CD14-positive monocyte (primary cell): Measurements from ENCODE around the gene ZNF790. TPM values are rescaled to one million over a fixed set of nuclear protein-coding genes. Genes with fewer than 3 reads are reported as not detected.
A peak's percentile ranks its signal among the peaks of the same experiment; 100 is the strongest.

Experiments used
- DNase-seq, 3 donors: peaks; one replicate each; pipeline ENCODE4 v3.0.0-alpha.2; 2011 to 2022
- H2AFZ ChIP-seq: 2 replicates; pipeline ENCODE4 v1.6.0; 2012; ENCODE audit warnings: mild to moderate bottlenecking, low read depth, low read length, inconsistent platforms; ENCODE audit not compliant: insufficient read depth, poor library complexity, severe bottlenecking
- H3K27ac ChIP-seq, 2 donors: 1 replicate in 1 of 2; 2 replicates in 1 of 2; pipeline ENCODE4 v1.5.1; 2012 to 2013; ENCODE audit warnings: low read length in 2 of 2, control low read depth in 1 of 2, inconsistent platforms in 1 of 2, low read depth in 1 of 2, mild to moderate bottlenecking in 1 of 2
- H3K27me3 ChIP-seq, 2 donors: one replicate each; pipeline versions ENCODE4 v1.6.0 to v1.6.1; 2011 to 2013; ENCODE audit warnings: low read length in 2 of 2; ENCODE audit not compliant: control insufficient read depth in 2 of 2, insufficient read depth in 2 of 2
- H3K36me3 ChIP-seq, 2 donors: replicated peaks in 1 of 2; 1 replicate in 1 of 2; 2 replicates in 1 of 2; pipeline versions ENCODE4 v1.5.1 to v1.6.1; 2012 to 2013; ENCODE audit warnings: low read length in 2 of 2, control low read depth in 1 of 2, inconsistent platforms in 1 of 2, mild to moderate bottlenecking in 1 of 2; ENCODE audit not compliant: insufficient read depth in 2 of 2, control insufficient read depth in 1 of 2
- H3K4me1 ChIP-seq, 2 donors: 1 replicate in 1 of 2; 2 replicates in 1 of 2; pipeline versions ENCODE4 v1.5.1 to v1.6.1; 2012 to 2013; ENCODE audit warnings: low read length in 2 of 2, control low read depth in 1 of 2, inconsistent platforms in 1 of 2, mild to moderate bottlenecking in 1 of 2, moderate library complexity in 1 of 2; ENCODE audit not compliant: insufficient read depth in 2 of 2, control insufficient read depth in 1 of 2
- H3K4me2 ChIP-seq: replicated peaks from 2 replicates; pipeline ENCODE3; 2012; ENCODE audit warnings: low read length, moderate library complexity, mild to moderate bottlenecking; ENCODE audit not compliant: poor library complexity, severe bottlenecking; ENCODE audit errors: extremely low read depth
- H3K4me3 ChIP-seq, 3 experiments: fragments of 200-600 bp in 1 of 3; sonication (generic) in 1 of 3; replicated peaks in 1 of 3; 1 replicate in 2 of 3; 2 replicates in 1 of 3; pipeline ENCODE4 v1.5.1; 2011 to 2013; ENCODE audit warnings: low read length in 3 of 3, mild to moderate bottlenecking in 3 of 3, control low read depth in 2 of 3, low read depth in 2 of 3, inconsistent platforms in 1 of 3, moderate library complexity in 1 of 3
- H3K79me2 ChIP-seq: 2 replicates; pipeline ENCODE4 v1.6.0; 2012; ENCODE audit warnings: mild to moderate bottlenecking, control low read depth, inconsistent platforms, low read length, moderate library complexity; ENCODE audit not compliant: insufficient read depth
- H3K9ac ChIP-seq: 2 replicates; pipeline ENCODE4 v1.6.0; 2017; ENCODE audit warnings: low read length, mild to moderate bottlenecking; ENCODE audit not compliant: insufficient read depth, poor library complexity, severe bottlenecking
- H3K9me3 ChIP-seq, 2 donors: replicated peaks in 1 of 2; 1 replicate in 1 of 2; 2 replicates in 1 of 2; pipeline versions ENCODE4 v1.5.1 to v1.6.1; 2012 to 2013; ENCODE audit warnings: low read length in 2 of 2, control low read depth in 1 of 2; ENCODE audit not compliant: control insufficient read depth in 1 of 2, insufficient read depth in 1 of 2
- H4K20me1 ChIP-seq: 2 replicates; pipeline ENCODE4 v1.6.0; 2012; ENCODE audit warnings: mild to moderate bottlenecking, low read length, control low read depth, moderate library complexity; ENCODE audit not compliant: insufficient read depth
- H3K27ac Mint-ChIP-seq, 7 donors: one replicate each; pipeline ENCODE4 v1.8.0; 2020; ENCODE audit warnings: mild to moderate bottlenecking in 7 of 7, mixed read lengths in 7 of 7, moderate library complexity in 6 of 7, inconsistent platforms in 2 of 7
- H3K27me3 Mint-ChIP-seq, 3 donors: one replicate each; pipeline ENCODE4 v1.8.0; 2021 to 2022; ENCODE audit warnings: low read depth in 3 of 3, mild to moderate bottlenecking in 3 of 3, mixed read lengths in 3 of 3, moderate library complexity in 3 of 3, inconsistent platforms in 1 of 3
- H3K36me3 Mint-ChIP-seq, 2 donors: one replicate each; pipeline ENCODE4 v1.8.0; 2020; ENCODE audit warnings: mixed read lengths in 2 of 2, inconsistent platforms in 1 of 2, mild to moderate bottlenecking in 1 of 2
- H3K4me1 Mint-ChIP-seq: one replicate; pipeline ENCODE4 v1.8.0; 2020; ENCODE audit warnings: mild to moderate bottlenecking, mixed read lengths
- H3K4me3 Mint-ChIP-seq, 2 donors: one replicate each; pipeline ENCODE4 v1.8.0; 2020; ENCODE audit warnings: mild to moderate bottlenecking in 2 of 2, mixed read lengths in 2 of 2, moderate library complexity in 1 of 2
- H3K9me3 Mint-ChIP-seq, 7 donors: one replicate each; pipeline ENCODE4 v1.8.0; 2020 to 2022; ENCODE audit warnings: mixed read lengths in 7 of 7, mild to moderate bottlenecking in 6 of 7, moderate library complexity in 6 of 7, inconsistent platforms in 2 of 7
- CTCF ChIP-seq: fragments of 200-600 bp; IDR thresholded peaks from one replicate; pipeline ENCODE4 v1.8.0; 2022; ENCODE audit warnings: antibody characterized with exemption, mild to moderate bottlenecking
- WGBS: methylation state at CpG from one replicate; pipeline ENCODE4 v1.1.5; 2013; ENCODE audit warnings: missing lambda C conversion rate; ENCODE audit not compliant: insufficient coverage; 5-methylcytosine and 5-hydroxymethylcytosine counted together
- intact Hi-C, 2 donors: fragments of 100-400 bp; cut with micrococcal nuclease; formaldehyde crosslinking; loops; one replicate each; pipeline versions ENCODE4 v1.15.0 to v1.15.1; 2023
- polyA minus RNA-seq: library from RNA; depleted of rRNA, polyadenylated mRNA; stranded (reverse); fragments of >200 nt; gene quantifications from 2 replicates; pipeline ENCODE4 v1.2.3, GENCODE V29; 2012
- polyA plus RNA-seq, 3 donors: library from polyadenylated mRNA; depleted of rRNA in 1 of 3; unstranded in 2 of 3; stranded (reverse) in 1 of 3; fragments of 300-500 nt in 2 of 3; fragments of >200 nt in 1 of 3; fragmentation: Illumina TruSeq in 2 of 3; gene quantifications; 1 replicate in 2 of 3; 2 replicates in 1 of 3; pipeline ENCODE4 v1.2.3, GENCODE V29; 2012 to 2021
- total RNA-seq, 12 experiments: library from RNA in 1 of 12; stranded (reverse) in 1 of 12; fragments of 120-200 nt in 1 of 12; gene quantifications; one replicate each; pipeline ENCODE4 v1.2.4 and lab custom pipeline; 2013 to 2026; ENCODE audit warnings: mixed read lengths in 6 of 12, inconsistent platforms in 1 of 12

The ZNF790 gene
- 3.2 TPM for total RNA-seq (2013)
- polyA plus RNA-seq (1 to 10 TPM in 2 of 3 donors, under 1 TPM in 1; 0.35 to 2.7 (median 2.3) TPM), polyA minus RNA-seq (0.42 and 0.80 TPM in 2 replicates), total RNA-seq (lab: John Stamatoyannopoulos, UW) (0.52 to 3.3 (median 1.1) reads per million in 11 experiments)

- H3K9me3 Mint-ChIP-seq: peaks cover 17 to 58% (median 50%) of the 10 kb centered on the region in 7 donors
- Histone ChIP-seq H3K36me3 (peaks cover 0 to 15% of the 10 kb centered on the region in 2 donors), H2AFZ (peak within 1 kb of the TSS; percentile 94), H3K4me3 (peak within 1 kb of the TSS; percentile 61 to 92 (median 64)), H3K27ac (peak within 1 kb of the TSS; percentile 83 to 86), H3K9ac (peak within 1 kb of the TSS; percentile 78), H4K20me1 (no peaks in the 10 kb centered on the region), H3K27me3 (no peaks in the 10 kb centered on the region), H3K9me3 (peaks cover 49 to 61% of the 10 kb centered on the region in 2 donors), H3K79me2 (peaks cover 3% of the 10 kb centered on the region), H3K4me2 (peak within 1 kb of the TSS; percentile 85), H3K4me1 (peaks cover 14 to 18% of the 10 kb centered on the region in 2 donors)
- TF ChIP-seq CTCF: no peak
- WGBS: under 1% methylated on average over 51 of the region's 56 CpGs
- intact Hi-C loops: loop anchor here (1.0 to 5.0 kb wide), 5 partner anchors 13 to 311 kb away; partner anchors contain the start of genes ZNF260 (in 1 of the 2), ZNF420 (in 1 of the 2) and ZNF461 (in 1 of the 2)
- H3K36me3 Mint-ChIP-seq: peaks cover 16 to 24% of the 10 kb centered on the region in 2 donors
- H3K4me1 Mint-ChIP-seq: no peaks in the 10 kb centered on the region
- no peaks in the 10 kb centered on the region for H3K27me3 Mint-ChIP-seq
- H3K27ac Mint-ChIP-seq: no peak within 1 kb of the TSS
- peak; percentile 83 to 86 (median 84) for DNase-seq
- H3K4me3 Mint-ChIP-seq: no peak within 1 kb of the TSS
Measured at GRCh38 chr19:36837906-36838783, at the start of gene ZNF790. Gene ZNF790 (minus strand): TSS chr19:36838387. CDS start chr19:36825619, 12,768 bp downstream.
